T-helper 17 cell (primary cell): ENCODE data around the gene RMND5A. TPM values are rescaled to one million over a fixed set of nuclear protein-coding genes. Genes with fewer than 3 reads are reported as not detected.
"Not testable (repeated sequence)": the region's sequence is repeated elsewhere in the genome, so short reads cannot be mapped to it uniquely, and the experiment has no call there.

Source experiments
- ATAC-seq: fragments of 150-1000 bp; cut with Tn5 transposase; 2 replicates; pipeline ENCODE4 v1.10.0; 2021; ENCODE audit warnings: mild to moderate bottlenecking, moderate library complexity
- DNase-seq, 3 donors: peaks; one replicate each; pipeline versions ENCODE4 v3.0.0 to v3.0.0-alpha.2; 2020 to 2021
- H3K9me3 ChIP-seq: one replicate; pipeline ENCODE4 v1.7.0; 2013; ENCODE audit warnings: low read length, mild to moderate bottlenecking; ENCODE audit not compliant: control insufficient read depth, poor library complexity, severe bottlenecking
- H3K27ac Mint-ChIP-seq: one replicate; pipeline ENCODE4 v1.8.0; 2022; ENCODE audit warnings: mild to moderate bottlenecking, moderate library complexity, mixed read lengths
- H3K27me3 Mint-ChIP-seq: one replicate; pipeline ENCODE4 v1.8.0; 2022; ENCODE audit warnings: mixed read lengths
- H3K36me3 Mint-ChIP-seq: one replicate; pipeline ENCODE4 v1.8.0; 2022; ENCODE audit warnings: low read depth, mixed read lengths
- H3K4me1 Mint-ChIP-seq: one replicate; pipeline ENCODE4 v1.8.0; 2022; ENCODE audit warnings: mild to moderate bottlenecking, mixed read lengths
- H3K4me3 Mint-ChIP-seq: one replicate; pipeline ENCODE4 v1.8.0; 2022; ENCODE audit warnings: mild to moderate bottlenecking, moderate library complexity, mixed read lengths
- total RNA-seq, 4 donors: library from RNA in 2 of 4; stranded (reverse) in 2 of 4; gene quantifications; one replicate each; pipeline ENCODE4 v1.2.3 and lab custom pipeline; 2022 to 2026

The RMND5A gene, protein sequence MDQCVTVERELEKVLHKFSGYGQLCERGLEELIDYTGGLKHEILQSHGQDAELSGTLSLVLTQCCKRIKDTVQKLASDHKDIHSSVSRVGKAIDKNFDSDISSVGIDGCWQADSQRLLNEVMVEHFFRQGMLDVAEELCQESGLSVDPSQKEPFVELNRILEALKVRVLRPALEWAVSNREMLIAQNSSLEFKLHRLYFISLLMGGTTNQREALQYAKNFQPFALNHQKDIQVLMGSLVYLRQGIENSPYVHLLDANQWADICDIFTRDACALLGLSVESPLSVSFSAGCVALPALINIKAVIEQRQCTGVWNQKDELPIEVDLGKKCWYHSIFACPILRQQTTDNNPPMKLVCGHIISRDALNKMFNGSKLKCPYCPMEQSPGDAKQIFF
- total RNA-seq (10 to 100 TPM; 28.4 to 42.3 TPM), total RNA-seq (lab: John Stamatoyannopoulos, UW) (85.1 to 128 reads per million in 2 donors)

DNA sequence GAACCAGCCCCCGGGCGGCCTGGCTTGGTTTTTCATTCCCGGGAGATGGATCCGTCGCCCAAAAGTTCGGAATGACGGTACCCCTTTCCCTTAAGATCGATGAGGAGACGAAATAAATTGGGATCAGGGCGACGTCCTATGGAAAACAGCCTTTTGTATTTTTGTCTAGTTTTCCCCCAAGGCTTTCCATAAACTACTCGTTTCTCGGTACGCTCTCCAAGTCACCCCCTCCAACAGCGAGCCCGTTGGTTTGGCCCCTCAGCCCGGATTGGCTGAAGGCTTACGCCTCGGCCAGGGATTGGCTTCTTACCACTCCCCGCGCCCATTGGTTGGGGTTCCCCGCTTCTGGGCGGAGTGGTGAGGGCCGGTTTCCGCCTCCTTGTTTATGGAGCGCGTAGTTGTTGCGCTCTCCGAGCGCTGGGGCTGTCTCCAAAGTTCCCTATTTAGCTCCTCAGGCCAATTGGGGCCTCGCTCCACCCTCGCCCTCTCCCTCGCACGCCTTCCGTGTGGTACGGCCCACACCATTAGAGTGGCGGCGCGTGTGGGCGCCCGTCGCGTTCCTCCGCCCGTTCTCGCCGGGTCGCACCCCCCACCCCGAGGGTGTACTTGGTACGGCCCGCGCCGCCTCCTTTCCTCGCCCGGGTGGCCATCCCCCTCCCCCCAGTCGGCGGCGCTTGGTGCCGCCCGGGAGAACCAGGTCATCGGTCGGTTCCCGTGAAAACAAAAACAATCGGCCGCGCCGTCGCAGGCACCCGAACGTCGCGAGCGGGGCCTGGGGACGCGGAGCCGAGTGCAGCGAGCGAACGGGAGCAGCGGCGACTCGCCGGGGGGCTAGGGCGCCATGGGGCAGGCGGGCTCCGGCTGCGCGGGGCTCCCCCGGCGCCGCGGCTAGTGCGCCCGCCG, at the start of gene RMND5A:
RMND5A (plus strand) TSS at position 655 of the 903 bp plus-strand sequence. CDS start 377 bp downstream, outside the sequence.
- peak; percentile 89 for ATAC-seq
- H3K9me3 ChIP-seq, H3K27me3 Mint-ChIP-seq, H3K4me1 Mint-ChIP-seq, H3K36me3 Mint-ChIP-seq: not testable (repeated sequence)
- peak within 1 kb of the TSS; percentile 83 for H3K4me3 Mint-ChIP-seq
- peak; percentile 86 to 90 (median 88) for DNase-seq
- peak within 1 kb of the TSS; percentile 21 for H3K27ac Mint-ChIP-seq

GRCh38 chr2:86671337-86671981, 48.6 kb upstream of the RMND5A start:
- Mint-ChIP-seq H3K36me3 (peaks cover 2% of the 10 kb centered on the region), H3K27me3 (no peaks in the 10 kb centered on the region), H3K27ac (peak overlapping the region; percentile 71), H3K4me3 (no peak overlapping the region), H3K4me1 (no peaks in the 10 kb centered on the region)
- no peak for DNase-seq
- no peak for ATAC-seq
- H3K9me3 ChIP-seq, result no peaks in the 10 kb centered on the region

- Mint-ChIP-seq H3K4me1 (no peaks in the 10 kb centered on the region), H3K4me3 (no peak overlapping the region), H3K36me3 (peaks cover 2% of the 10 kb centered on the region), H3K27me3 (no peaks in the 10 kb centered on the region), H3K27ac (peak overlapping the region; percentile 71)
- no peak for DNase-seq
- no peaks in the 10 kb centered on the region for H3K9me3 ChIP-seq
- no peak for ATAC-seq
These were observed 48.0 kb upstream of the RMND5A start for GRCh38 chr2:86672027-86672545.

DNA sequence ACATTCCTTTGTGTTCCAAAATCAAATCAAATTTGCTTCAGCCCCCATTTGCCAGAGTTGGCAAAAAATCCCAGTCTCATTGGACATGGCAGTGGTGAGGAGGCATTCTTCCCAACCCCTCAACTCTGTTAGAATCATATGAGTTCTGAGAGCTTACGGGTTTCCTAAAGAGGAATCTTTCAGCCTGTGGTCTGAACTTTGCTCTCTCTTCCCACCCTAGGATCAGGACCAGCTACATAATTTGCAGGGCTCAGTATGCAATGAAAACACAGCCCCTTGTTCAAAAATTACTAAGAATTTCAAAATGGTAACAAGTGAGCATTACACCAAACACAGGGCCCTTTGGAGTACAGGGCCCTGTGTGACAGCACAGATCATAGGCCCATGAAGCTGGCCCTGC, 47.1 kb upstream of the RMND5A start:
- H3K27ac Mint-ChIP-seq, result no peak overlapping the region
- no peak overlapping the region for H3K4me3 Mint-ChIP-seq
- no peaks in the 10 kb centered on the region for H3K27me3 Mint-ChIP-seq
- peaks cover under 1% of the 10 kb centered on the region for H3K4me1 Mint-ChIP-seq
- H3K9me3 ChIP-seq, result no peaks in the 10 kb centered on the region
- DNase-seq (no peak), ATAC-seq (no peak)
- peaks cover 4% of the 10 kb centered on the region for H3K36me3 Mint-ChIP-seq

DNA sequence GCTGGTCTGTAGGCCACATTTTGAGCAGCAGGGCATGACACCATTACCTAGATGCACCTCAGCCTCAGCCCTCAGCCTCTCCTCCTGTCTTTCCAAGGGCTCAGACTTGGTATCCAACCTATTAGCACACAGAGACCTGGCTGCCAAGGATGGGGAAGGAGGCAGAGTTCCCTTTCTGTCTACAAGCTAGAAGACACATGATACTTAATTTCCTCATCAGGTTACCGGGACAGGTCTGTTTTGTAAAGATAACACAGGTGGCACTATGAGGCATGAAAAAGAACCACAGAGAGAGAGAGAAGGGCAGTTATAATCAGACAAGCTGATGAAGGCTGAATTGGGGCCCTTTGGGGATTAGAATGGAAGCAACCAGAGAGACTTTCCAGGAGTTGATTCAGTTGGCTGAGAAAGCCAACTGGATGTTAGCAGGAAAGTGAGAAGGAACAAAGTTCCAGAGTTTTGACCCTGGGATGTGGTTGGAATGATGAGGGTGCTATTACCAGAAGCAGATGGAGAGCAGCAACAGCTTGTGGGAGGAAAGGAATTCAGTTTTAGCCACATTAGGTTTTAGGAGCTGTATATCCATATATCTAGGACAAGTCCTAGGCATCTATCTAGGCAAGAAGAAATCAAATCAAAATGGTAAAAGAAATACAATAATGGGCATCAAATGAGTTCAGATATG, 46.0 kb upstream of the RMND5A start:
- no peak overlapping the region for H3K4me3 Mint-ChIP-seq
- H3K9me3 ChIP-seq, result no peaks in the 10 kb centered on the region
- peaks cover 5% of the 10 kb centered on the region for H3K36me3 Mint-ChIP-seq
- H3K27ac Mint-ChIP-seq, result no peak overlapping the region
- no peak for ATAC-seq
- H3K27me3 Mint-ChIP-seq, result no peaks in the 10 kb centered on the region
- no peak for DNase-seq
- H3K4me1 Mint-ChIP-seq, result peaks cover 4% of the 10 kb centered on the region

GRCh38 chr2:86675104-86675503, 45.0 kb upstream of the RMND5A start:
- no peak for DNase-seq
- peaks cover 4% of the 10 kb centered on the region for H3K4me1 Mint-ChIP-seq
- H3K27me3 Mint-ChIP-seq, result no peaks in the 10 kb centered on the region
- peaks cover 5% of the 10 kb centered on the region for H3K36me3 Mint-ChIP-seq
- H3K27ac Mint-ChIP-seq, result no peak overlapping the region
- H3K9me3 ChIP-seq, result no peaks in the 10 kb centered on the region
- no peak overlapping the region for H3K4me3 Mint-ChIP-seq
- no peak for ATAC-seq

- no peaks in the 10 kb centered on the region for H3K27me3 Mint-ChIP-seq
- DNase-seq, result no peak
- peaks cover 4% of the 10 kb centered on the region for H3K4me1 Mint-ChIP-seq
- H3K36me3 Mint-ChIP-seq, result peaks cover 5% of the 10 kb centered on the region
- H3K9me3 ChIP-seq, result no peaks in the 10 kb centered on the region
- H3K27ac Mint-ChIP-seq, result no peak overlapping the region
- H3K4me3 Mint-ChIP-seq, result no peak overlapping the region
- ATAC-seq, result no peak
These were observed 44.5 kb upstream of the RMND5A start for GRCh38 chr2:86675511-86676015.

DNA sequence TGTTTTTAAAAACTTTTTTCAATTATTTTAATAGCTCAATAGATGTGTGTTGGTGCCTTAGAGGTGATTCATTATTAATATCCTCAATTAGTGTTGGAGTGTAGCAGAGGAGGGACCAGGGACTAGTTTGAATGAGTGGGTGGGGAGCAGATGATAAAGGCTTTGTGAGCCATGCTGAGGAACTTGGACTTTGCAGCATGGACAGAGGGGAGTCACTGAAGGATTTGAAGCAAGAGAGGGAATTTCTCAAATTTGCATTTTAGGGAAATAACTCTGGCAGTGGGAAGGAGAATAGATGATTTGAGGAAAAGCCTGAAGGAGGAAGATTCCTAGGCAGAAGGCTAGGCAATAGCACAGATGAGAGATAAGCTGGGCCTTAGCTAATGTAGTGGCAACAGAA, 42.3 kb upstream of the RMND5A start:
- H3K9me3 ChIP-seq, result no peaks in the 10 kb centered on the region
- no peak for DNase-seq
- no peak for ATAC-seq
- Mint-ChIP-seq H3K36me3 (peaks cover 5% of the 10 kb centered on the region), H3K4me3 (no peak overlapping the region), H3K4me1 (peaks cover 4% of the 10 kb centered on the region), H3K27ac (no peak overlapping the region), H3K27me3 (no peaks in the 10 kb centered on the region)

GRCh38 chr2:86679036-86679435, 41.1 kb upstream of the RMND5A start:
- DNase-seq (no peak), ATAC-seq (no peak)
- Mint-ChIP-seq H3K27ac (no peak overlapping the region), H3K27me3 (no peaks in the 10 kb centered on the region), H3K4me1 (peaks cover 4% of the 10 kb centered on the region), H3K36me3 (peaks cover 4% of the 10 kb centered on the region), H3K4me3 (no peak overlapping the region)
- no peaks in the 10 kb centered on the region for H3K9me3 ChIP-seq

- Mint-ChIP-seq H3K4me1 (no peaks in the 10 kb centered on the region), H3K27ac (no peak overlapping the region), H3K4me3 (no peak overlapping the region), H3K27me3 (no peaks in the 10 kb centered on the region), H3K36me3 (peaks cover 5% of the 10 kb centered on the region)
- ATAC-seq (no peak), DNase-seq (no peak)
- no peaks in the 10 kb centered on the region for H3K9me3 ChIP-seq
These were observed 34.7 kb upstream of the RMND5A start for GRCh38 chr2:86685351-86685750.

GRCh38 chr2:86686460-86686859, 33.6 kb upstream of the RMND5A start:
- H3K9me3 ChIP-seq, result no peaks in the 10 kb centered on the region
- no peak overlapping the region for H3K27ac Mint-ChIP-seq
- ATAC-seq (no peak), DNase-seq (no peak)
- peaks cover 5% of the 10 kb centered on the region for H3K36me3 Mint-ChIP-seq
- H3K4me3 Mint-ChIP-seq, result no peak overlapping the region
- H3K27me3 Mint-ChIP-seq, result no peaks in the 10 kb centered on the region
- no peaks in the 10 kb centered on the region for H3K4me1 Mint-ChIP-seq

GRCh38 chr2:86686905-86687304, 33.2 kb upstream of the RMND5A start:
- H3K4me1 Mint-ChIP-seq, result no peaks in the 10 kb centered on the region
- no peaks in the 10 kb centered on the region for H3K27me3 Mint-ChIP-seq
- no peak overlapping the region for H3K4me3 Mint-ChIP-seq
- DNase-seq (no peak), ATAC-seq (no peak)
- no peak overlapping the region for H3K27ac Mint-ChIP-seq
- H3K36me3 Mint-ChIP-seq, result peaks cover 5% of the 10 kb centered on the region
- H3K9me3 ChIP-seq, result no peaks in the 10 kb centered on the region
